IPS-18a (cell line): ENCODE measurements around the gene CAPN9.
"Not testable (repeated sequence)": the region's sequence is repeated elsewhere in the genome, so short reads cannot be mapped to it uniquely, and the experiment has no call there.

Experiments used
- H3K27ac ChIP-seq: one replicate; pipeline ENCODE4 v1.5.1; 2013; ENCODE audit warnings: low read length
- H3K27me3 ChIP-seq: one replicate; pipeline ENCODE4 v1.6.1; 2013; ENCODE audit warnings: mild to moderate bottlenecking, low read length; ENCODE audit not compliant: control insufficient read depth, insufficient read depth
- H3K36me3 ChIP-seq: one replicate; pipeline ENCODE4 v1.6.1; 2013; ENCODE audit warnings: low read depth, low read length; ENCODE audit not compliant: control insufficient read depth
- H3K4me1 ChIP-seq: one replicate; pipeline ENCODE4 v1.6.1; 2013; ENCODE audit warnings: low read depth, low read length; ENCODE audit not compliant: control insufficient read depth
- H3K4me3 ChIP-seq: one replicate; pipeline ENCODE4 v1.5.1; 2013; ENCODE audit warnings: low read length
- H3K9ac ChIP-seq: one replicate; pipeline ENCODE4 v1.6.1; 2013; ENCODE audit warnings: mild to moderate bottlenecking, low read length, moderate library complexity
- H3K9me3 ChIP-seq: one replicate; pipeline ENCODE4 v1.6.1; 2013; ENCODE audit warnings: low read depth, low read length; ENCODE audit not compliant: control insufficient read depth

Gene CAPN9

GRCh38 chr1:230747127-230747730 lies at the start of gene CAPN9:
Gene CAPN9 (plus strand): TSS chr1:230747388. CDS start chr1:230747497, 109 bp downstream.
- no peak within 1 kb of the TSS for H3K9ac ChIP-seq
- no peak within 1 kb of the TSS for H3K27ac ChIP-seq
- H3K4me3 ChIP-seq = no peak within 1 kb of the TSS
- H3K4me1 ChIP-seq = peaks cover 17% of the 10 kb centered on the region
- H3K36me3 ChIP-seq = no peaks in the 10 kb centered on the region
- H3K9me3 ChIP-seq = no peaks in the 10 kb centered on the region
- H3K27me3 ChIP-seq = no peaks in the 10 kb centered on the region

GRCh38 chr1:230698130-230698529 lies 49.1 kb upstream of the CAPN9 start:
- H3K36me3 ChIP-seq = no peaks in the 10 kb centered on the region
- no peak overlapping the region for H3K9ac ChIP-seq
- no peak overlapping the region for H3K4me3 ChIP-seq
- H3K4me1 ChIP-seq = peaks cover 6% of the 10 kb centered on the region
- no peak overlapping the region for H3K27ac ChIP-seq
- no peaks in the 10 kb centered on the region for H3K9me3 ChIP-seq
- no peaks in the 10 kb centered on the region for H3K27me3 ChIP-seq

- H3K36me3 ChIP-seq, H3K27me3 ChIP-seq, H3K9me3 ChIP-seq: not testable (repeated sequence)
Observed at GRCh38 chr1:230698964-230699363, 48.2 kb upstream of the CAPN9 start.

GRCh38 chr1:230699716-230700115 lies 47.5 kb upstream of the CAPN9 start:
- Histone ChIP-seq H3K36me3 (no peaks in the 10 kb centered on the region), H3K27me3 (no peaks in the 10 kb centered on the region), H3K4me3 (no peak overlapping the region)

More at GRCh38 chr1:230698964-230699363, 48.2 kb upstream of the CAPN9 start:
- H3K27ac ChIP-seq, H3K4me3 ChIP-seq, H3K9ac ChIP-seq, H3K4me1 ChIP-seq: not testable (repeated sequence)

GRCh38 chr1:230700132-230700531 lies 47.1 kb upstream of the CAPN9 start:
- Histone ChIP-seq H3K36me3 (no peaks in the 10 kb centered on the region), H3K27me3 (no peaks in the 10 kb centered on the region), H3K4me1 (peaks cover 6% of the 10 kb centered on the region), H3K27ac (no peak overlapping the region), H3K9me3 (no peaks in the 10 kb centered on the region), H3K9ac (no peak overlapping the region), H3K4me3 (no peak overlapping the region)

More at GRCh38 chr1:230699716-230700115, 47.5 kb upstream of the CAPN9 start:
- Histone ChIP-seq H3K9ac (no peak overlapping the region), H3K9me3 (no peaks in the 10 kb centered on the region), H3K27ac (no peak overlapping the region), H3K4me1 (peaks cover 6% of the 10 kb centered on the region)

GRCh38 chr1:230701434-230701833 lies 45.8 kb upstream of the CAPN9 start:
- Histone ChIP-seq H3K27ac (no peak overlapping the region), H3K9me3 (no peaks in the 10 kb centered on the region), H3K9ac (no peak overlapping the region)

GRCh38 chr1:230701895-230702768 lies 45.1 kb upstream of the CAPN9 start:
- Histone ChIP-seq H3K27me3 (no peaks in the 10 kb centered on the region), H3K9me3 (no peaks in the 10 kb centered on the region), H3K9ac (no peak overlapping the region), H3K4me3 (no peak overlapping the region), H3K36me3 (no peaks in the 10 kb centered on the region), H3K4me1 (peaks cover 6% of the 10 kb centered on the region), H3K27ac (no peak overlapping the region)

More at GRCh38 chr1:230701434-230701833, 45.8 kb upstream of the CAPN9 start:
- no peak overlapping the region for H3K4me3 ChIP-seq
- no peaks in the 10 kb centered on the region for H3K36me3 ChIP-seq
- H3K4me1 ChIP-seq = peaks cover 6% of the 10 kb centered on the region
- no peaks in the 10 kb centered on the region for H3K27me3 ChIP-seq

GRCh38 chr1:230702934-230703678 lies 44.1 kb upstream of the CAPN9 start:
- Histone ChIP-seq H3K27me3 (no peaks in the 10 kb centered on the region), H3K9me3 (no peaks in the 10 kb centered on the region), H3K36me3 (no peaks in the 10 kb centered on the region), H3K27ac (no peak overlapping the region), H3K9ac (no peak overlapping the region), H3K4me3 (no peak overlapping the region), H3K4me1 (peaks cover 6% of the 10 kb centered on the region)

GRCh38 chr1:230703679-230704385 lies 43.4 kb upstream of the CAPN9 start:
- no peak overlapping the region for H3K27ac ChIP-seq
- no peak overlapping the region for H3K4me3 ChIP-seq
- no peaks in the 10 kb centered on the region for H3K27me3 ChIP-seq
- no peak overlapping the region for H3K9ac ChIP-seq
- H3K36me3 ChIP-seq = no peaks in the 10 kb centered on the region
- H3K4me1 ChIP-seq = peaks cover 6% of the 10 kb centered on the region
- H3K9me3 ChIP-seq = no peaks in the 10 kb centered on the region

- Histone ChIP-seq H3K9ac (no peak overlapping the region), H3K27ac (no peak overlapping the region), H3K9me3 (no peaks in the 10 kb centered on the region), H3K4me1 (peaks cover 6% of the 10 kb centered on the region), H3K4me3 (no peak overlapping the region), H3K27me3 (no peaks in the 10 kb centered on the region), H3K36me3 (no peaks in the 10 kb centered on the region)
Observed at GRCh38 chr1:230704830-230705229, 42.4 kb upstream of the CAPN9 start.
